Panc1 (cell line): Measurements from ENCODE around the gene GDPD5. TPM values are rescaled to one million over a fixed set of nuclear protein-coding genes. Genes with fewer than 3 reads are reported as not detected.

Experiments
- ATAC-seq: fragments of 200-7000 bp; cut with Tn5 transposase; 2 replicates; pipeline ENCODE4 v1.9.1; 2020; ENCODE audit warnings: mild to moderate bottlenecking, moderate library complexity
- BruUV-seq: library from RNA; stranded (reverse); fragments of 400-500 nt; replicated peaks from 2 replicates; lab custom pipeline; 2021; lab: Mats Ljungman, UMichigan
- CTCF ChIA-PET: fragments of 300-600 bp; sonication (Branson Sonifier 250); formaldehyde crosslinking; loops from one replicate; lab custom pipeline; 2022; ENCODE audit warnings: antibody characterized with exemption; lab: Charles Lee
- POLR2A ChIA-PET: fragments of 300-600 bp; sonication (Branson Sonifier 250); formaldehyde crosslinking; loops from one replicate; lab custom pipeline; 2022; ENCODE audit warnings: antibody characterized with exemption; lab: Charles Lee
- DNase-seq: peaks from one replicate; pipeline ENCODE4 v3.0.0-alpha.2; 2010; ENCODE audit warnings: low read depth, low spot score
- H3K27ac ChIP-seq: 2 replicates; pipeline ENCODE4 v1.5.1; 2011; ENCODE audit warnings: mild to moderate bottlenecking, low read length, inconsistent platforms
- H3K27me3 ChIP-seq: fragments of 200-500 bp; sonication (Bioruptor generic); 2 replicates; pipeline ENCODE4 v1.6.0; 2014; ENCODE audit warnings: low read length, inconsistent platforms; ENCODE audit not compliant: control insufficient read depth, insufficient read depth
- H3K36me3 ChIP-seq: fragments of 200-500 bp; sonication (Bioruptor generic); 2 replicates; pipeline ENCODE4 v1.5.1; 2014; ENCODE audit warnings: inconsistent platforms, mild to moderate bottlenecking, low read length, moderate library complexity; ENCODE audit not compliant: control insufficient read depth, insufficient read depth
- H3K4me1 ChIP-seq: 2 replicates; pipeline ENCODE4 v1.5.1; 2011; ENCODE audit warnings: inconsistent platforms, mild to moderate bottlenecking, low read length, moderate library complexity; ENCODE audit not compliant: control insufficient read depth, insufficient read depth
- H3K4me3 ChIP-seq, 2 experiments: 2 replicates each; pipeline ENCODE4 v1.5.1; 2011 to 2012; ENCODE audit warnings: low read depth in 2 of 2, low read length in 2 of 2, mild to moderate bottlenecking in 2 of 2, inconsistent platforms in 1 of 2, moderate library complexity in 1 of 2
- H3K9me3 ChIP-seq: fragments of 200-500 bp; sonication (Bioruptor generic); 2 replicates; pipeline ENCODE4 v1.5.1; 2014; ENCODE audit warnings: low read depth, mild to moderate bottlenecking, inconsistent platforms, low read length, moderate library complexity; ENCODE audit not compliant: control insufficient read depth, insufficient read depth
- POLR2AphosphoS5 ChIP-seq: IDR thresholded peaks from 2 replicates; pipeline ENCODE4 v1.6.1; 2012; ENCODE audit warnings: mild to moderate bottlenecking, low read depth, low read length, moderate library complexity
- SIN3A ChIP-seq: IDR thresholded peaks from 2 replicates; pipeline ENCODE4 v1.6.1; 2012; ENCODE audit warnings: low read depth, mild to moderate bottlenecking, low read length, moderate library complexity, borderline replicate concordance; ENCODE audit not compliant: insufficient read depth
- TCF7L2 ChIP-seq: IDR thresholded peaks from 2 replicates; pipeline ENCODE4 v1.6.1; 2011; ENCODE audit warnings: mild to moderate bottlenecking, low read depth, low read length, inconsistent platforms
- in situ Hi-C: cut with HindIII; loops from 2 replicates; pipeline ENCODE4 v1.10.0; 2016; ENCODE audit warnings: low sequenced_read_pairs, low pct_unique_long_range_greater_than_20kb
- intact Hi-C: fragments of 100-400 bp; cut with micrococcal nuclease; formaldehyde crosslinking; loops from one replicate; pipeline ENCODE4 v1.10.0; 2022; ENCODE audit not compliant: unreplicated experiment
- total RNA-seq: library from RNA; stranded (reverse); gene quantifications from one replicate; pipeline ENCODE4 v1.2.1, GENCODE V29; 2021; ENCODE audit not compliant: unreplicated experiment
- TF ChIP-seq, protein P1 (sequence below), 2 experiments: IDR thresholded peaks; 2 replicates each; pipeline ENCODE4 v1.6.1; 2011 to 2012; ENCODE audit warnings: low read depth in 2 of 2, control low read depth in 1 of 2, low read length in 1 of 2, mild to moderate bottlenecking in 1 of 2, moderate library complexity in 1 of 2; ENCODE audit not compliant: insufficient read depth in 1 of 2
- TF ChIP-seq, protein P2 (sequence below): fragments of 450-650 bp; IDR thresholded peaks from 2 replicates; pipeline ENCODE4 v1.5.1; 2017; ENCODE audit warnings: mild to moderate bottlenecking

The GDPD5 gene
- total RNA-seq, 1 experiment from 2014 or later: 6.0 TPM

DNA sequence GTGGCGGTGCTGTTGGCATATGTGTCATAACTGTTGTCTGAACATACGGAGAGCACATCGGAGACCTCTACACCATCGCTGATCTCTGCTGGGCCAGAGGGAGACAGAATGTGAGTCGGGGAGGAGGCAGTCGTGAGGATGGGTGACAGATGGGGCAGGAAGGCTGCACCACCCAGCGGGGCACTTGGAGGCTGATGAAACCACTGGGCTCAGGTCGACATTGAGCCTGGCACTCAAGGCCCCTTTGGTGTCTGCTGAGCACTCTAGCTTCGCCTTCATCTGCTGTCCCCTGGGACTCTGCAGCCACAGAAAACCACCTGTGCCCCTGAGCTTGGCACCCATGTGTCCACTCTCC lies 90.2 kb downstream of the GDPD5 start:
- H3K36me3 ChIP-seq: no peaks in the 10 kb centered on the region
- no peak overlapping the region for H3K27ac ChIP-seq
- in situ Hi-C loops: no loop called here
- ChIA-PET POLR2A (no interaction called here), CTCF (interaction anchor here (0.5 to 1.0 kb wide), 2 partner anchors 28 to 107 kb away, joined by 3 read pairs; no protein-coding TSS in a partner anchor)
- TF ChIP-seq, protein P1, sequence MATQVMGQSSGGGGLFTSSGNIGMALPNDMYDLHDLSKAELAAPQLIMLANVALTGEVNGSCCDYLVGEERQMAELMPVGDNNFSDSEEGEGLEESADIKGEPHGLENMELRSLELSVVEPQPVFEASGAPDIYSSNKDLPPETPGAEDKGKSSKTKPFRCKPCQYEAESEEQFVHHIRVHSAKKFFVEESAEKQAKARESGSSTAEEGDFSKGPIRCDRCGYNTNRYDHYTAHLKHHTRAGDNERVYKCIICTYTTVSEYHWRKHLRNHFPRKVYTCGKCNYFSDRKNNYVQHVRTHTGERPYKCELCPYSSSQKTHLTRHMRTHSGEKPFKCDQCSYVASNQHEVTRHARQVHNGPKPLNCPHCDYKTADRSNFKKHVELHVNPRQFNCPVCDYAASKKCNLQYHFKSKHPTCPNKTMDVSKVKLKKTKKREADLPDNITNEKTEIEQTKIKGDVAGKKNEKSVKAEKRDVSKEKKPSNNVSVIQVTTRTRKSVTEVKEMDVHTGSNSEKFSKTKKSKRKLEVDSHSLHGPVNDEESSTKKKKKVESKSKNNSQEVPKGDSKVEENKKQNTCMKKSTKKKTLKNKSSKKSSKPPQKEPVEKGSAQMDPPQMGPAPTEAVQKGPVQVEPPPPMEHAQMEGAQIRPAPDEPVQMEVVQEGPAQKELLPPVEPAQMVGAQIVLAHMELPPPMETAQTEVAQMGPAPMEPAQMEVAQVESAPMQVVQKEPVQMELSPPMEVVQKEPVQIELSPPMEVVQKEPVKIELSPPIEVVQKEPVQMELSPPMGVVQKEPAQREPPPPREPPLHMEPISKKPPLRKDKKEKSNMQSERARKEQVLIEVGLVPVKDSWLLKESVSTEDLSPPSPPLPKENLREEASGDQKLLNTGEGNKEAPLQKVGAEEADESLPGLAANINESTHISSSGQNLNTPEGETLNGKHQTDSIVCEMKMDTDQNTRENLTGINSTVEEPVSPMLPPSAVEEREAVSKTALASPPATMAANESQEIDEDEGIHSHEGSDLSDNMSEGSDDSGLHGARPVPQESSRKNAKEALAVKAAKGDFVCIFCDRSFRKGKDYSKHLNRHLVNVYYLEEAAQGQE (IDR thresholded peaks at IDR 0.05; ENCODE audit: insufficient read depth in 1 of 2, low read depth in 2 of 2, low read length in 1 of 2): no peak
- TF ChIP-seq TCF7L2 (no peak), POLR2AphosphoS5 (no peak)
- TF ChIP-seq, protein P2, sequence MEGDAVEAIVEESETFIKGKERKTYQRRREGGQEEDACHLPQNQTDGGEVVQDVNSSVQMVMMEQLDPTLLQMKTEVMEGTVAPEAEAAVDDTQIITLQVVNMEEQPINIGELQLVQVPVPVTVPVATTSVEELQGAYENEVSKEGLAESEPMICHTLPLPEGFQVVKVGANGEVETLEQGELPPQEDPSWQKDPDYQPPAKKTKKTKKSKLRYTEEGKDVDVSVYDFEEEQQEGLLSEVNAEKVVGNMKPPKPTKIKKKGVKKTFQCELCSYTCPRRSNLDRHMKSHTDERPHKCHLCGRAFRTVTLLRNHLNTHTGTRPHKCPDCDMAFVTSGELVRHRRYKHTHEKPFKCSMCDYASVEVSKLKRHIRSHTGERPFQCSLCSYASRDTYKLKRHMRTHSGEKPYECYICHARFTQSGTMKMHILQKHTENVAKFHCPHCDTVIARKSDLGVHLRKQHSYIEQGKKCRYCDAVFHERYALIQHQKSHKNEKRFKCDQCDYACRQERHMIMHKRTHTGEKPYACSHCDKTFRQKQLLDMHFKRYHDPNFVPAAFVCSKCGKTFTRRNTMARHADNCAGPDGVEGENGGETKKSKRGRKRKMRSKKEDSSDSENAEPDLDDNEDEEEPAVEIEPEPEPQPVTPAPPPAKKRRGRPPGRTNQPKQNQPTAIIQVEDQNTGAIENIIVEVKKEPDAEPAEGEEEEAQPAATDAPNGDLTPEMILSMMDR: no peak
- no peak overlapping the region for H3K4me3 ChIP-seq
- H3K9me3 ChIP-seq: no peaks in the 10 kb centered on the region
- H3K4me1 ChIP-seq: peaks cover 11% of the 10 kb centered on the region
- H3K27me3 ChIP-seq: no peaks in the 10 kb centered on the region
- no peak for ATAC-seq
- no peak for DNase-seq
- intact Hi-C loops: no loop called here
- BruUV-seq: no TSS peak

DNA sequence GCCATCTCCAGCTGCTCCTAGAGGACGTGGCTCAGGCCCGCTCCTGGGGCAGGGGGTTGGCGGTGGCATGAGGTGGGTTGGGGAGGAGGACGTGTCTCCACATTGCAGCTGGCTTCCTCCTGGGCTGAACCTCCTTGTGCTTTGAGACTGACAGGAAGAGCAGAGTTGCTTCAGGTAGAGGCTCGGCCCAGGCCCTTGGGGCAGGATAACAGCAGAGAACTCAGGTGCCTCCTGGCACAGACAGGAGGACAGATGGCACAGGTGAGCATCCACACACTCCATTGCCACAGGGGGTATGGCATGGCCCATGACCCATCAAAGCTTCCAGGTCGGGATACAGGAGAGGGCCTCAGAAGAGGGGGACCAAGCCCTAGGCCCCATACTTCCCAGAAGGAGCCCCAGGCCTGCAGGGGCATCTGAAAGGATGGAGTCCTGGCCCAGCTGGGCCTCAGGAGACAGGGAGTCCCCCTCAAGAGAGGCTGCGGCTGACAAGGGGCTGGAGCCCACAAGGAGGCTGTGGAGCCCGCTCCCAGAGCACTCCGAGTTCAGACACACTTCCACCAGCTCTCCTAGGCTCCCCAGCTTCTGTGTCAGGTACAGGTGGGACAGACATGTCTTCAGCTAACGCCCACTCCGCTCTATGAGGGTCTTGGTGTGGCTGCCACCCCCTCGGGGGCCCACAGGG lies 90.7 kb downstream of the GDPD5 start:
- TF ChIP-seq, protein P2: no peak
- TF ChIP-seq, protein P1 (IDR thresholded peaks at IDR 0.05; ENCODE audit: insufficient read depth in 1 of 2, low read depth in 2 of 2, low read length in 1 of 2): no peak
- TF ChIP-seq POLR2AphosphoS5: no peak
- no peak for TF ChIP-seq SIN3A
- no peak for TF ChIP-seq TCF7L2
- H3K4me1 ChIP-seq: peaks cover 12% of the 10 kb centered on the region
- no peaks in the 10 kb centered on the region for H3K27me3 ChIP-seq
- no peak overlapping the region for H3K4me3 ChIP-seq
- POLR2A ChIA-PET: no interaction called here
- no peaks in the 10 kb centered on the region for H3K36me3 ChIP-seq
- CTCF ChIA-PET: interaction anchor here (0.5 to 1.0 kb wide), 3 partner anchors 27 to 864 kb away, joined by 3 to 9 read pairs (median 3); no protein-coding TSS in a partner anchor
- BruUV-seq: no TSS peak
- ATAC-seq: no peak
- H3K9me3 ChIP-seq: no peaks in the 10 kb centered on the region
- intact Hi-C loops: no loop called here
- no peak overlapping the region for H3K27ac ChIP-seq
- DNase-seq: no peak
- in situ Hi-C loops: no loop called here
